Measurements from ENCODE around the gene NANOS2. TPM values are rescaled to one million over a fixed set of nuclear protein-coding genes. Genes with fewer than 3 reads are reported as not detected.

NANOS2 gene
- total RNA-seq = not detected in 2 replicates

GRCh38 chr19:45913874-45914830, at the start of gene NANOS2:
NANOS2 (minus strand) TSS chr19:45914778; CDS start chr19:45914693, 85 bp downstream.

GRCh38 chr19:45901912-45902650, 12.5 kb downstream of the NANOS2 start, which contains the start of gene MYPOP:
MYPOP (minus strand) TSS chr19:45902613; CDS start chr19:45901773, 840 bp downstream.

GRCh38 chr19:45885556-45886426, 28.8 kb downstream of the NANOS2 start, which contains the start of gene IRF2BP1:
IRF2BP1 (minus strand) TSS chr19:45886141; CDS start chr19:45885774, 367 bp downstream.

GRCh38 chr19:45863840-45864628, 50.5 kb downstream of the NANOS2 start, which contains the start of gene FOXA3:
FOXA3 (plus strand) TSS chr19:45864326; CDS start chr19:45864457, 131 bp downstream.

Other genes starting within 250 kb of the NANOS2 start
- gene GIPR, start 246.6 kb downstream of the NANOS2 start, total RNA-seq = 0.09 TPM in 1 of 2 replicates, not detected in the other
- 779 and 865 TPM in 2 replicates for gene SNRPD2, start 222.8 kb downstream of the NANOS2 start, total RNA-seq
- gene QPCTL, start 222.1 kb downstream of the NANOS2 start, total RNA-seq = 7.8 and 9.0 TPM in 2 replicates
- 3.6 and 5.1 TPM in 2 replicates for gene FBXO46, start 183.9 kb downstream of the NANOS2 start, total RNA-seq
- not detected in 2 replicates for gene MEIOSIN, start 181.3 kb downstream of the NANOS2 start, total RNA-seq
- 3.3 and 6.3 TPM in 2 replicates for gene SIX5, start 145.5 kb downstream of the NANOS2 start, total RNA-seq
- gene DMPK, start 132.3 kb downstream of the NANOS2 start, total RNA-seq = 8.0 and 17.6 TPM in 2 replicates
- 22.6 and 31.8 TPM in 2 replicates for gene DMWD, start 121.9 kb downstream of the NANOS2 start, total RNA-seq
- gene RSPH6A, start 99.5 kb downstream of the NANOS2 start, total RNA-seq = under 0.01 and 0.09 TPM in 2 replicates
- 30.4 and 36.5 TPM in 2 replicates for gene SYMPK, start 51.6 kb downstream of the NANOS2 start, total RNA-seq
- gene FOXA3, start 50.5 kb downstream of the NANOS2 start, total RNA-seq = not detected in 2 replicates
- 17.7 and 20.6 TPM in 2 replicates for gene IRF2BP1, start 28.6 kb downstream of the NANOS2 start, total RNA-seq
- gene MYPOP, start 12.2 kb downstream of the NANOS2 start, total RNA-seq = 0.99 and 1.1 TPM in 2 replicates
- gene NOVA2, start 59.1 kb upstream of the NANOS2 start, total RNA-seq = 4.7 and 6.0 TPM in 2 replicates
- 7.2 and 8.3 TPM in 2 replicates for gene CCDC61, start 80.7 kb upstream of the NANOS2 start, total RNA-seq
- gene PGLYRP1, start 108.3 kb upstream of the NANOS2 start, total RNA-seq = not detected in 2 replicates
- gene IGFL4, start 126.2 kb upstream of the NANOS2 start, total RNA-seq = not detected in 2 replicates
- not detected in 2 replicates for gene IGFL3, start 209.9 kb upstream of the NANOS2 start, total RNA-seq
- 0.09 TPM in 1 of 2 replicates, not detected in the other for gene IGFL2, start 233.5 kb upstream of the NANOS2 start, total RNA-seq